Activated naive CD4-positive, alpha-beta T cell treated with anti-CD3 and anti-CD28 coated beads, Interleukin-2, amount 10 ng/mL, durations not matched to agents 7 days and 5 days (primary cell): ENCODE results near the gene MTARC2.
A peak's percentile ranks its signal among the peaks of the same experiment; 100 is the strongest.
"Not testable (repeated sequence)": the region's sequence is repeated elsewhere in the genome, so short reads cannot be mapped to it uniquely, and the experiment has no call there.

Experiments
- CTCF ChIA-PET: fragments of 350-600 bp; sonication (Branson Sonifier 250); formaldehyde crosslinking; loops from one replicate; lab custom pipeline; 2021; ENCODE audit warnings: antibody characterized with exemption; lab: Charles Lee
- DNase-seq: peaks from one replicate; pipeline ENCODE4 v3.0.0-alpha.2; 2020
- H3K27ac Mint-ChIP-seq: one replicate; pipeline ENCODE4 v1.8.0; 2021; ENCODE audit warnings: mild to moderate bottlenecking, moderate library complexity, mixed read lengths
- H3K27me3 Mint-ChIP-seq: one replicate; pipeline ENCODE4 v1.8.0; 2021; ENCODE audit warnings: mild to moderate bottlenecking, mixed read lengths
- H3K36me3 Mint-ChIP-seq: one replicate; pipeline ENCODE4 v1.8.0; 2021; ENCODE audit warnings: mixed read lengths
- H3K4me1 Mint-ChIP-seq: one replicate; pipeline ENCODE4 v1.8.0; 2021; ENCODE audit warnings: mixed read lengths
- H3K4me3 Mint-ChIP-seq: one replicate; pipeline ENCODE4 v1.8.0; 2021; ENCODE audit warnings: mild to moderate bottlenecking, moderate library complexity, mixed read lengths
- H3K9me3 Mint-ChIP-seq: one replicate; pipeline ENCODE4 v1.8.0; 2021; ENCODE audit warnings: mixed read lengths

MTARC2 gene

GRCh38 chr1:220711056-220711809, 36.9 kb upstream of the MTARC2 start:
- no peaks in the 10 kb centered on the region for H3K36me3 Mint-ChIP-seq
- H3K9me3 Mint-ChIP-seq, result no peaks in the 10 kb centered on the region
- no peak overlapping the region for H3K27ac Mint-ChIP-seq
- CTCF ChIA-PET, result no interaction called here
- H3K4me1 Mint-ChIP-seq, result peaks cover 7% of the 10 kb centered on the region
- no peak overlapping the region for H3K4me3 Mint-ChIP-seq
- peaks cover 5% of the 10 kb centered on the region for H3K27me3 Mint-ChIP-seq
- no peak for DNase-seq

GRCh38 chr1:220715986-220716385, 32.1 kb upstream of the MTARC2 start:
- DNase-seq, H3K27ac Mint-ChIP-seq, H3K4me3 Mint-ChIP-seq, H3K9me3 Mint-ChIP-seq, H3K4me1 Mint-ChIP-seq, CTCF ChIA-PET, H3K36me3 Mint-ChIP-seq: not testable (repeated sequence)
- H3K27me3 Mint-ChIP-seq, result peaks cover 16% of the 10 kb centered on the region

- H3K27ac Mint-ChIP-seq, result no peak overlapping the region
- no peaks in the 10 kb centered on the region for H3K9me3 Mint-ChIP-seq
- H3K36me3 Mint-ChIP-seq, result no peaks in the 10 kb centered on the region
Observed at GRCh38 chr1:220717800-220718640, 30.1 kb upstream of the MTARC2 start.

GRCh38 chr1:220721266-220721665, 26.9 kb upstream of the MTARC2 start:
- H3K4me3 Mint-ChIP-seq, H3K36me3 Mint-ChIP-seq, H3K4me1 Mint-ChIP-seq, CTCF ChIA-PET, H3K9me3 Mint-ChIP-seq, DNase-seq, H3K27ac Mint-ChIP-seq: not testable (repeated sequence)
- peaks cover 27% of the 10 kb centered on the region for H3K27me3 Mint-ChIP-seq

More at GRCh38 chr1:220717800-220718640, 30.1 kb upstream of the MTARC2 start:
- Mint-ChIP-seq H3K27me3 (peaks cover 19% of the 10 kb centered on the region), H3K4me1 (no peaks in the 10 kb centered on the region), H3K4me3 (no peak overlapping the region)
- CTCF ChIA-PET, result no interaction called here
- DNase-seq, result no peak

GRCh38 chr1:220726634-220727033, 21.5 kb upstream of the MTARC2 start:
- Mint-ChIP-seq H3K4me1 (no peaks in the 10 kb centered on the region), H3K36me3 (no peaks in the 10 kb centered on the region), H3K27me3 (peaks cover 12% of the 10 kb centered on the region), H3K9me3 (no peaks in the 10 kb centered on the region), H3K4me3 (no peak overlapping the region), H3K27ac (no peak overlapping the region)
- no peak for DNase-seq
- CTCF ChIA-PET, result no interaction called here

GRCh38 chr1:220727519-220727918, 20.6 kb upstream of the MTARC2 start:
- DNase-seq, result no peak
- CTCF ChIA-PET, result no interaction called here
- Mint-ChIP-seq H3K36me3 (no peaks in the 10 kb centered on the region), H3K27ac (no peak overlapping the region), H3K4me3 (no peak overlapping the region), H3K4me1 (peaks cover 8% of the 10 kb centered on the region), H3K9me3 (no peaks in the 10 kb centered on the region), H3K27me3 (peaks cover 8% of the 10 kb centered on the region)

- peaks cover 20% of the 10 kb centered on the region for H3K4me1 Mint-ChIP-seq
- peaks cover 4% of the 10 kb centered on the region for H3K27me3 Mint-ChIP-seq
- no peak for DNase-seq
- H3K4me3 Mint-ChIP-seq, result no peak overlapping the region
- H3K27ac Mint-ChIP-seq, result no peak overlapping the region
- no peaks in the 10 kb centered on the region for H3K36me3 Mint-ChIP-seq
- no peaks in the 10 kb centered on the region for H3K9me3 Mint-ChIP-seq
- CTCF ChIA-PET, result no interaction called here
Observed at GRCh38 chr1:220730486-220730885, 17.6 kb upstream of the MTARC2 start.

GRCh38 chr1:220732137-220732536, 16.0 kb upstream of the MTARC2 start:
- Mint-ChIP-seq H3K9me3 (no peaks in the 10 kb centered on the region), H3K4me3 (no peak overlapping the region), H3K27ac (no peak overlapping the region), H3K4me1 (peaks cover 20% of the 10 kb centered on the region), H3K27me3 (no peaks in the 10 kb centered on the region), H3K36me3 (no peaks in the 10 kb centered on the region)
- no peak for DNase-seq
- CTCF ChIA-PET, result interaction anchor here (0.9 kb wide), 1 partner anchor 48 kb away, joined by 3 read pairs; no protein-coding TSS in a partner anchor

GRCh38 chr1:220732621-220733020, 15.5 kb upstream of the MTARC2 start:
- Mint-ChIP-seq H3K27ac (peak overlapping the region; percentile 46), H3K27me3 (no peaks in the 10 kb centered on the region), H3K4me1 (peaks cover 20% of the 10 kb centered on the region), H3K9me3 (no peaks in the 10 kb centered on the region), H3K36me3 (no peaks in the 10 kb centered on the region), H3K4me3 (no peak overlapping the region)
- CTCF ChIA-PET, result interaction anchor here (0.9 to 2.9 kb wide), 20 partner anchors 9 to 542 kb away, joined by 3 to 18 read pairs (median 5); partner anchors contain the start of gene MTARC2
- no peak for DNase-seq

GRCh38 chr1:220733086-220733601, 15.0 kb upstream of the MTARC2 start:
- H3K4me3 Mint-ChIP-seq, result no peak overlapping the region
- no peaks in the 10 kb centered on the region for H3K27me3 Mint-ChIP-seq
- DNase-seq, result peak; percentile 85
- H3K27ac Mint-ChIP-seq, result peak overlapping the region; percentile 46
- H3K4me1 Mint-ChIP-seq, result peaks cover 20% of the 10 kb centered on the region
- no peaks in the 10 kb centered on the region for H3K9me3 Mint-ChIP-seq
- CTCF ChIA-PET, result interaction anchor here (0.6 to 2.9 kb wide), 30 partner anchors 9 to 1543 kb away, joined by 3 to 18 read pairs (median 4); partner anchors contain the start of gene MTARC2
- no peaks in the 10 kb centered on the region for H3K36me3 Mint-ChIP-seq

- H3K4me3 Mint-ChIP-seq, result no peak overlapping the region
- H3K27me3 Mint-ChIP-seq, result no peaks in the 10 kb centered on the region
- no peak for DNase-seq
- no peaks in the 10 kb centered on the region for H3K36me3 Mint-ChIP-seq
- CTCF ChIA-PET, result interaction anchor here (0.6 to 2.9 kb wide), 7 partner anchors 12 to 545 kb away, joined by 3 to 18 read pairs (median 5); partner anchors contain the start of gene MTARC2
- H3K9me3 Mint-ChIP-seq, result no peaks in the 10 kb centered on the region
- H3K27ac Mint-ChIP-seq, result no peak overlapping the region
- H3K4me1 Mint-ChIP-seq, result peaks cover 20% of the 10 kb centered on the region
Observed at GRCh38 chr1:220734571-220735326, 13.4 kb upstream of the MTARC2 start.

- CTCF ChIA-PET, H3K9me3 Mint-ChIP-seq, H3K36me3 Mint-ChIP-seq, H3K4me3 Mint-ChIP-seq, H3K27ac Mint-ChIP-seq, H3K27me3 Mint-ChIP-seq, DNase-seq: not testable (repeated sequence)
- H3K4me1 Mint-ChIP-seq, result peaks cover 20% of the 10 kb centered on the region
Observed at GRCh38 chr1:220736283-220736682, 11.8 kb upstream of the MTARC2 start.

GRCh38 chr1:220741349-220741748, 6.8 kb upstream of the MTARC2 start:
- Mint-ChIP-seq H3K27ac (no peak overlapping the region), H3K9me3 (no peaks in the 10 kb centered on the region), H3K36me3 (no peaks in the 10 kb centered on the region), H3K27me3 (peaks cover 27% of the 10 kb centered on the region), H3K4me1 (no peaks in the 10 kb centered on the region), H3K4me3 (no peak overlapping the region)
- CTCF ChIA-PET, result interaction anchor here (1.8 kb wide), 1 partner anchor 8 kb away, joined by 10 read pairs; no protein-coding TSS in a partner anchor
- no peak for DNase-seq
